IMR-90 (cell line): Measurements from ENCODE around the gene TSTD1. TPM values are rescaled to one million over a fixed set of nuclear protein-coding genes. Genes with fewer than 3 reads are reported as not detected.

ENCODE experiments used
- ATAC-seq: fragments of 200-7000 bp; cut with Tn5 transposase; 2 replicates; pipeline ENCODE4 v1.9.1; 2020; ENCODE audit warnings: low read depth, mild to moderate bottlenecking, moderate library complexity
- BruUV-seq: library from RNA; stranded (reverse); fragments of 400-500 nt; replicated peaks from 2 replicates; lab custom pipeline; 2021; lab: Mats Ljungman, UMichigan
- CTCF ChIA-PET: fragments of 300-600 bp; formaldehyde crosslinking; extraction: SDS; loops from one replicate; lab custom pipeline; 2021; ENCODE audit warnings: antibody characterized with exemption; lab: Yijun Ruan, JAX
- POLR2A ChIA-PET: fragments of 300-600 bp; sonication (Branson Sonifier 250); formaldehyde crosslinking; loops from one replicate; lab custom pipeline; 2022; ENCODE audit warnings: antibody characterized with exemption; ENCODE audit not compliant: unreplicated experiment; lab: Charles Lee
- DNase-seq: peaks from one replicate; pipeline ENCODE4 v3.0.0; 2013
- H2AFZ ChIP-seq: replicated peaks from 2 replicates; pipeline ENCODE3; 2013; ENCODE audit warnings: low read length, mild to moderate bottlenecking; ENCODE audit not compliant: poor library complexity
- H2AK5ac ChIP-seq: 2 replicates; pipeline ENCODE4 v1.6.1; 2013; ENCODE audit warnings: low read depth, low read length, inconsistent platforms
- H2AK9ac ChIP-seq: replicated peaks from 2 replicates; pipeline ENCODE3; 2013; ENCODE audit warnings: mild to moderate bottlenecking, low read depth, low read length, moderate library complexity; ENCODE audit not compliant: poor library complexity
- H2BK120ac ChIP-seq: 2 replicates; pipeline ENCODE4 v1.6.1; 2013; ENCODE audit warnings: low read depth, low read length, inconsistent platforms
- H2BK15ac ChIP-seq: 3 replicates; pipeline ENCODE4 v1.6.1; 2013; ENCODE audit warnings: low read depth, low read length, inconsistent platforms
- H2BK20ac ChIP-seq: 2 replicates; pipeline ENCODE4 v1.6.1; 2013; ENCODE audit warnings: low read depth, mild to moderate bottlenecking, inconsistent platforms, low read length, moderate library complexity
- H2BK5ac ChIP-seq: 2 replicates; pipeline ENCODE4 v1.6.1; 2013; ENCODE audit warnings: mild to moderate bottlenecking, low read depth, low read length, inconsistent platforms; ENCODE audit not compliant: poor library complexity, severe bottlenecking
- H3K14ac ChIP-seq: replicated peaks from 2 replicates; pipeline ENCODE4 v1.6.1; 2013; ENCODE audit warnings: low read depth, low read length, inconsistent platforms
- H3K18ac ChIP-seq: 2 replicates; pipeline ENCODE4 v1.6.1; 2013; ENCODE audit warnings: low read depth, low read length, control low read depth
- H3K23ac ChIP-seq: 2 replicates; pipeline ENCODE4 v1.6.1; 2013; ENCODE audit warnings: low read depth, low read length, inconsistent platforms
- H3K27ac ChIP-seq: 2 replicates; pipeline ENCODE4 v1.5.1; 2013; ENCODE audit warnings: mild to moderate bottlenecking, control low read depth, low read length; ENCODE audit not compliant: insufficient read depth
- H3K27me3 ChIP-seq: 2 replicates; pipeline ENCODE4 v1.6.1; 2013; ENCODE audit warnings: low read length; ENCODE audit not compliant: control insufficient read depth, insufficient read depth
- H3K36me3 ChIP-seq: 2 replicates; pipeline ENCODE4 v1.6.1; 2013; ENCODE audit warnings: low read length, mixed read lengths; ENCODE audit not compliant: control insufficient read depth, insufficient read depth
- H3K4ac ChIP-seq: 2 replicates; pipeline ENCODE4 v1.6.1; 2013; ENCODE audit warnings: low read depth, low read length, inconsistent platforms
- H3K4me1 ChIP-seq: 2 replicates; pipeline ENCODE4 v1.6.1; 2013; ENCODE audit warnings: low read length, mixed read lengths; ENCODE audit not compliant: control insufficient read depth, insufficient read depth
- H3K4me2 ChIP-seq: 2 replicates; pipeline ENCODE4 v1.6.1; 2013; ENCODE audit warnings: low read depth, mild to moderate bottlenecking, control low read depth, low read length, moderate library complexity
- H3K4me3 ChIP-seq: 2 replicates; pipeline ENCODE4 v1.5.1; 2013; ENCODE audit warnings: low read depth, mild to moderate bottlenecking, control low read depth, low read length, moderate library complexity; ENCODE audit not compliant: insufficient read depth
- H3K56ac ChIP-seq: 2 replicates; pipeline ENCODE4 v1.6.1; 2013; ENCODE audit warnings: low read length, inconsistent platforms; ENCODE audit not compliant: insufficient read depth; ENCODE audit errors: extremely low read depth
- H3K79me1 ChIP-seq, 2 experiments: 2 replicates each; pipeline ENCODE4 v1.6.1; 2013; ENCODE audit warnings: low read length in 2 of 2, inconsistent platforms in 1 of 2, low read depth in 1 of 2
- H3K9ac ChIP-seq: 2 replicates; pipeline ENCODE4 v1.6.1; 2013; ENCODE audit warnings: low read depth, low read length, control low read depth
- H3K9me1 ChIP-seq: 2 replicates; pipeline ENCODE4 v1.6.1; 2013; ENCODE audit warnings: low read length, inconsistent platforms; ENCODE audit not compliant: insufficient read depth
- H3K9me3 ChIP-seq: 2 replicates; pipeline ENCODE4 v1.6.1; 2013; ENCODE audit warnings: low read length; ENCODE audit not compliant: control insufficient read depth, insufficient read depth
- H4K20me1 ChIP-seq: 2 replicates; pipeline ENCODE4 v1.6.1; 2013; ENCODE audit warnings: low read length, inconsistent platforms; ENCODE audit not compliant: insufficient read depth
- H4K5ac ChIP-seq: 2 replicates; pipeline ENCODE4 v1.6.1; 2013; ENCODE audit warnings: mild to moderate bottlenecking, low read depth, low read length, control low read depth
- H4K8ac ChIP-seq, 2 experiments: 2 replicates each; pipeline ENCODE4 v1.6.1; 2013; ENCODE audit warnings: low read depth in 2 of 2, low read length in 2 of 2, control low read depth in 1 of 2, inconsistent platforms in 1 of 2
- H4K91ac ChIP-seq: 2 replicates; pipeline ENCODE4 v1.6.1; 2013; ENCODE audit warnings: low read depth, low read length, inconsistent platforms; ENCODE audit not compliant: insufficient read depth
- CEBPB ChIP-seq: IDR thresholded peaks from 2 replicates; pipeline ENCODE4 v1.6.1; 2012; ENCODE audit warnings: low read depth, low read length, improper control_type of control experiment
- CTCF ChIP-seq: conservative IDR thresholded peaks from 2 replicates; pipeline ENCODE4 v1.5.1; 2012; ENCODE audit warnings: mild to moderate bottlenecking, low read depth, low read length, improper control_type of control experiment
- ELK1 ChIP-seq: fragments of 150-350 bp; IDR thresholded peaks from 2 replicates; pipeline ENCODE4 v1.6.1; 2016; ENCODE audit warnings: low read depth, mild to moderate bottlenecking, low read length, moderate library complexity, borderline replicate concordance
- FOS ChIP-seq: fragments of 150-350 bp; IDR thresholded peaks from 2 replicates; pipeline ENCODE4 v1.6.1; 2016; ENCODE audit warnings: low read depth, low read length
- MAFK ChIP-seq: IDR thresholded peaks from 2 replicates; pipeline ENCODE4 v1.6.1; 2012; ENCODE audit warnings: low read depth, low read length, improper control_type of control experiment
- NFE2L2 ChIP-seq: fragments of 150-350 bp; IDR thresholded peaks from 2 replicates; pipeline ENCODE4 v1.6.1; 2016; ENCODE audit warnings: low read depth, mild to moderate bottlenecking, low read length
- POLR2A ChIP-seq: IDR thresholded peaks from 2 replicates; pipeline ENCODE4 v1.6.1; 2012; ENCODE audit warnings: mild to moderate bottlenecking, low read depth, low read length
- RAD21 ChIP-seq: IDR thresholded peaks from 2 replicates; pipeline ENCODE4 v1.6.1; 2012; ENCODE audit warnings: low read length, improper control_type of control experiment
- WGBS, 2 experiments: methylation state at CpG; one replicate each; pipeline versions ENCODE4 v1.1.5 to v1.1.7; 2013; ENCODE audit warnings: missing lambda C conversion rate in 2 of 2; ENCODE audit not compliant: insufficient read length in 1 of 2; ENCODE audit errors: extremely low coverage in 2 of 2; 5-methylcytosine and 5-hydroxymethylcytosine counted together
- dilution Hi-C: fragments of 300-500 bp; cut with HindIII; formaldehyde crosslinking; loops from one replicate; pipeline ENCODE4 v1.14.3; 2018; ENCODE audit warnings: low sequenced_read_pairs; ENCODE audit not compliant: unreplicated experiment
- in situ Hi-C: fragments of 300-500 bp; cut with MboI; formaldehyde crosslinking; loops from 3 replicates; pipeline ENCODE4 v1.14.3; 2019; ENCODE audit warnings: low sequenced_read_pairs, inconsistent platforms, mixed read lengths
- intact Hi-C: fragments of 100-400 bp; cut with micrococcal nuclease; formaldehyde crosslinking; loops from 2 replicates; pipeline ENCODE4 v1.10.0; 2022
- polyA plus RNA-seq, 3 experiments: library from polyadenylated mRNA; depleted of rRNA; stranded (reverse); fragments of >200 nt; gene quantifications; 2 replicates each; pipeline ENCODE4 v1.2.3, GENCODE V29; 2012; ENCODE audit warnings: low replicate concordance in 1 of 3
- total RNA-seq: library from RNA; depleted of rRNA; stranded (reverse); fragments of >200 nt; gene quantifications from 2 replicates; pipeline ENCODE4 v1.2.3, GENCODE V29; 2012

Gene TSTD1
- total and polyA plus RNA-seq, 2 of the 4 experiments (the other 2 are of a cell fraction): 0.21 TPM; not detected in 1

- Histone ChIP-seq H3K4me3 (no peak overlapping the region), H2AFZ (no peak overlapping the region), H3K4ac (no peak overlapping the region), H3K18ac (no peak overlapping the region), H3K27ac (no peak overlapping the region), H4K8ac (no peak overlapping the region), H3K79me1 (peaks cover 5 to 15% of the 10 kb centered on the region in 2 experiments; a peak in 2 of 4 replicates), H3K23ac (no peak overlapping the region), H3K36me3 (peaks cover 42% of the 10 kb centered on the region), H3K27me3 (no peaks in the 10 kb centered on the region), H3K14ac (no peak overlapping the region), H3K9me1 (no peaks in the 10 kb centered on the region), H2BK15ac (no peak overlapping the region), H3K4me1 (no peaks in the 10 kb centered on the region), H3K4me2 (no peak overlapping the region), H4K5ac (no peak overlapping the region), H4K20me1 (no peaks in the 10 kb centered on the region; the same call in 1 of the 2 replicates), H3K9ac (no peak overlapping the region), H2BK120ac (no peak overlapping the region), H2BK20ac (no peak overlapping the region), H2AK5ac (no peak overlapping the region), H3K9me3 (no peaks in the 10 kb centered on the region), H2AK9ac (no peak overlapping the region), H4K91ac (no peak overlapping the region), H2BK5ac (no peak overlapping the region), H3K56ac (no peak overlapping the region)
- intact Hi-C loops: no loop called here
- POLR2A ChIA-PET: no interaction called here
- BruUV-seq: no TSS peak
- whole genome bisulfite sequencing, 2 experiments: 62% methylated on average over 4 of the region's 21 CpGs; no CpG with 5 or more reads in 1 of the 2 experiments
- no peak for ATAC-seq
- in situ Hi-C loops: no loop called here
- DNase-seq: no peak
- dilution Hi-C loops: no loop called here
- CTCF ChIA-PET: no interaction called here
- TF ChIP-seq POLR2A (no peak), CTCF (no peak), CEBPB (no peak), FOS (no peak), NFE2L2 (no peak), ELK1 (no peak), RAD21 (no peak), MAFK (no peak)
Measured at GRCh38 chr1:161037661-161038522, 872 bp downstream of the TSTD1 start.
